OCI-LY7 (cell line): ENCODE measurements around the gene PML. TPM values are rescaled to one million over a fixed set of nuclear protein-coding genes. Genes with fewer than 3 reads are reported as not detected.

ENCODE experiments used
- BruUV-seq: library from RNA; stranded (reverse); fragments of 400-500 nt; replicated peaks from 2 replicates; lab custom pipeline; 2021; lab: Mats Ljungman, UMichigan
- CTCF ChIA-PET: fragments of 300-600 bp; sonication (Branson Sonifier 250); formaldehyde crosslinking; loops from one replicate; lab custom pipeline; 2022; ENCODE audit warnings: antibody characterized with exemption; ENCODE audit not compliant: unreplicated experiment; lab: Charles Lee
- POLR2A ChIA-PET: fragments of 300-600 bp; sonication (Branson Sonifier 250); formaldehyde crosslinking; loops from one replicate; lab custom pipeline; 2022; ENCODE audit warnings: antibody characterized with exemption; lab: Charles Lee
- DNase-seq: peaks from one replicate; pipeline ENCODE4 v3.0.0-alpha.2; 2015; ENCODE audit warnings: low spot score
- H2AFZ ChIP-seq: fragments of 200-600 bp; sonication (generic), shearing (Covaris generic); 2 replicates; pipeline ENCODE4 v1.6.1; 2014; ENCODE audit warnings: mild to moderate bottlenecking, antibody characterized with exemption, low read length, moderate library complexity
- H3K27ac ChIP-seq: fragments of 200-600 bp; sonication (generic); 2 replicates; pipeline ENCODE4 v1.5.1; 2014; ENCODE audit warnings: mixed run types, low read depth, mild to moderate bottlenecking, moderate library complexity, low read length, inconsistent platforms; ENCODE audit not compliant: poor library complexity, severe bottlenecking
- H3K36me3 ChIP-seq: fragments of 200-600 bp; sonication (generic); 2 replicates; pipeline ENCODE4 v1.6.1; 2014; ENCODE audit warnings: mild to moderate bottlenecking, antibody characterized with exemption, low read length, moderate library complexity, mixed read lengths; ENCODE audit not compliant: insufficient read depth
- H3K4me1 ChIP-seq: fragments of 200-600 bp; sonication (generic); 2 replicates; pipeline ENCODE4 v1.5.1; 2014; ENCODE audit warnings: mild to moderate bottlenecking, low read length; ENCODE audit not compliant: insufficient read depth, poor library complexity, severe bottlenecking
- H3K4me2 ChIP-seq: fragments of 200-600 bp; sonication (generic); 2 replicates; pipeline ENCODE4 v1.6.1; 2014; ENCODE audit warnings: mild to moderate bottlenecking, low read length
- H3K4me3 ChIP-seq: fragments of 200-600 bp; sonication (generic); 2 replicates; pipeline ENCODE4 v1.5.1; 2014; ENCODE audit warnings: mild to moderate bottlenecking, low read depth, low read length; ENCODE audit not compliant: poor library complexity, severe bottlenecking
- H3K79me2 ChIP-seq: fragments of 200-600 bp; sonication (generic); 2 replicates; pipeline ENCODE4 v1.6.1; 2016; ENCODE audit warnings: low read depth, mild to moderate bottlenecking, low read length, moderate library complexity, mixed read lengths; ENCODE audit not compliant: insufficient read depth
- H3K9me2 ChIP-seq: fragments of 200-600 bp; sonication (generic); 2 replicates; pipeline ENCODE4 v1.6.1; 2016; ENCODE audit warnings: mild to moderate bottlenecking, low read length, mixed read lengths; ENCODE audit not compliant: insufficient read depth
- H3K9me3 ChIP-seq: fragments of 200-600 bp; sonication (generic); 2 replicates; pipeline ENCODE4 v1.6.1; 2014; ENCODE audit warnings: mild to moderate bottlenecking, mixed run types, low read length, mixed read lengths
- H4K20me1 ChIP-seq: fragments of 200-600 bp; sonication (generic); 2 replicates; pipeline ENCODE4 v1.6.1; 2014; ENCODE audit warnings: mild to moderate bottlenecking, antibody characterized with exemption, low read length, moderate library complexity, mixed read lengths; ENCODE audit not compliant: insufficient read depth
- CTCF ChIP-seq: fragments of 200-600 bp; sonication (generic); conservative IDR thresholded peaks from 2 replicates; pipeline ENCODE4 v1.5.1; 2014; ENCODE audit warnings: mild to moderate bottlenecking, antibody characterized with exemption, low read length, moderate library complexity, mixed read lengths
- EZH2phosphoT487 ChIP-seq: fragments of 200-600 bp; sonication (generic); IDR thresholded peaks from 2 replicates; pipeline ENCODE4 v1.6.1; 2018; ENCODE audit warnings: low read depth, borderline replicate concordance, mild to moderate bottlenecking, mixed run types, antibody characterized with exemption, low read length, moderate library complexity, mixed read lengths
- intact Hi-C: fragments of 100-400 bp; cut with micrococcal nuclease; formaldehyde crosslinking; loops from one replicate; pipeline ENCODE4 v1.10.0; 2022; ENCODE audit not compliant: unreplicated experiment
- total RNA-seq, 2 experiments: library from RNA; depleted of rRNA in 1 of 2; stranded (reverse); fragments of >200 nt in 1 of 2; shearing (Covaris generic) in 1 of 2; gene quantifications; 2 replicates each; pipeline ENCODE4 v1.2.3, GENCODE V29; 2014 to 2022

The PML gene
- total RNA-seq, 2 experiments from 2014 or later, result 16.9 to 26.1 TPM

GRCh38 chr15:73986776-73987056 lies 7.8 kb upstream of the PML start:
- Histone ChIP-seq H3K36me3 (no peaks in the 10 kb centered on the region), H3K79me2 (no peaks in the 10 kb centered on the region), H4K20me1 (no peaks in the 10 kb centered on the region), H3K9me3 (no peaks in the 10 kb centered on the region), H3K9me2 (no peaks in the 10 kb centered on the region), H2AFZ (no peak overlapping the region), H3K27ac (no peak overlapping the region), H3K4me2 (no peak overlapping the region), H3K4me3 (no peak overlapping the region), H3K4me1 (peaks cover 10% of the 10 kb centered on the region)
- TF ChIP-seq CTCF (0 out of 2 replicates have a peak, but pooled peaks have one; percentile 10), EZH2phosphoT487 (no peak)
- no peak for DNase-seq
- POLR2A ChIA-PET, result no interaction called here
- no TSS peak for BruUV-seq
- CTCF ChIA-PET, result no interaction called here
- intact Hi-C loops, result no loop called here

- no peak for TF ChIP-seq EZH2phosphoT487
- TF ChIP-seq CTCF, result no peak
- POLR2A ChIA-PET, result interaction anchor here (1.4 kb wide), 1 partner anchor 9 kb away, joined by 3 read pairs; no protein-coding TSS in a partner anchor
- Histone ChIP-seq H3K9me3 (no peaks in the 10 kb centered on the region), H4K20me1 (no peaks in the 10 kb centered on the region), H2AFZ (no peak overlapping the region), H3K4me3 (no peak overlapping the region), H3K9me2 (no peaks in the 10 kb centered on the region), H3K27ac (no peak overlapping the region), H3K4me1 (peaks cover 11% of the 10 kb centered on the region), H3K36me3 (no peaks in the 10 kb centered on the region), H3K4me2 (no peak overlapping the region), H3K79me2 (no peaks in the 10 kb centered on the region)
- DNase-seq, result no peak
- intact Hi-C loops, result no loop called here
- BruUV-seq, result no TSS peak
- CTCF ChIA-PET, result no interaction called here
Measured at GRCh38 chr15:73987250-73987649, 7.3 kb upstream of the PML start.

- CTCF ChIA-PET, result no interaction called here
- H3K27ac ChIP-seq, result no peak overlapping the region
- H3K4me3 ChIP-seq, result no peak overlapping the region
- no peaks in the 10 kb centered on the region for H3K79me2 ChIP-seq
- no peak overlapping the region for H3K4me2 ChIP-seq
- no peaks in the 10 kb centered on the region for H4K20me1 ChIP-seq
- BruUV-seq, result no TSS peak
- H3K4me1 ChIP-seq, result peaks cover 13% of the 10 kb centered on the region
- POLR2A ChIA-PET, result interaction anchor here (1.4 kb wide), 1 partner anchor 9 kb away, joined by 3 read pairs; no protein-coding TSS in a partner anchor
- H3K9me2 ChIP-seq, result no peaks in the 10 kb centered on the region
- DNase-seq, result no peak
- no peak for TF ChIP-seq CTCF
- no peak for TF ChIP-seq EZH2phosphoT487
- no peak overlapping the region for H2AFZ ChIP-seq
- no peaks in the 10 kb centered on the region for H3K9me3 ChIP-seq
- intact Hi-C loops, result no loop called here
- H3K36me3 ChIP-seq, result no peaks in the 10 kb centered on the region
Measured at GRCh38 chr15:73987681-73988444, 6.7 kb upstream of the PML start.
